GM12892 (cell line): ENCODE results near the gene OTP.

Source experiments
- POLR2A ChIP-seq: IDR thresholded peaks from 2 replicates; pipeline ENCODE4 v1.6.1; 2011; ENCODE audit warnings: low read depth, low read length, control low read depth
- POLR2AphosphoS5 ChIP-seq: IDR thresholded peaks from 2 replicates; pipeline ENCODE4 v1.6.1; 2011; ENCODE audit warnings: low read depth, low read length, control low read depth
- TAF1 ChIP-seq: IDR thresholded peaks from 2 replicates; pipeline ENCODE4 v1.6.1; 2011; ENCODE audit warnings: low read depth, mild to moderate bottlenecking, control low read depth, low read length, borderline replicate concordance

GRCh38 chr5:77632526-77633206 is 5.8 kb downstream of the OTP start:
- no peak for TF ChIP-seq POLR2AphosphoS5
- TF ChIP-seq POLR2A = no peak
- no peak for TF ChIP-seq TAF1
